Stimulated activated CD4-positive, alpha-beta T cell treated with anti-CD3 and anti-CD28 coated beads, TNF-alpha, amount 100 ng/mL, for 1 hour (primary cell): ENCODE results near the gene CTSV.
"Not testable (repeated sequence)": the region's sequence is repeated elsewhere in the genome, so short reads cannot be mapped to it uniquely, and the experiment has no call there.

Experiments
- DNase-seq, 3 donors: peaks; one replicate each; pipeline ENCODE4 v3.0.0-alpha.2; 2020; ENCODE audit warnings: low read depth in 3 of 3, low spot score in 1 of 3

The CTSV gene

GRCh38 chr9:97045300-97045699 is 6.4 kb upstream of the CTSV start:
- no peak for DNase-seq

GRCh38 chr9:97041898-97042297 is 3.0 kb upstream of the CTSV start:
- no peak for DNase-seq

- no peak for DNase-seq
Measured at GRCh38 chr9:97039514-97039860, 545 bp upstream of the CTSV start.

- not testable (repeated sequence) for DNase-seq
Measured at GRCh38 chr9:97023505-97023904, 15.4 kb downstream of the CTSV start.

- DNase-seq: peak; percentile 34 to 55 (median 45)
Measured at GRCh38 chr9:97013151-97014132, 25.5 kb downstream of the CTSV start.

- not testable (repeated sequence) for DNase-seq
Measured at GRCh38 chr9:97012617-97013016, 26.3 kb downstream of the CTSV start.

- DNase-seq: not testable (repeated sequence)
Measured at GRCh38 chr9:97002195-97002594, 36.7 kb downstream of the CTSV start.

GRCh38 chr9:97001338-97001737 is 37.6 kb downstream of the CTSV start:
- DNase-seq: not testable (repeated sequence)

- not testable (repeated sequence) for DNase-seq
Measured at GRCh38 chr9:97000139-97000787, 38.7 kb downstream of the CTSV start.

- DNase-seq: not testable (repeated sequence)
Measured at GRCh38 chr9:96999733-97000132, 39.2 kb downstream of the CTSV start.

GRCh38 chr9:96997009-96997701 is 41.8 kb downstream of the CTSV start:
- DNase-seq: not testable (repeated sequence)

GRCh38 chr9:96994531-96995016 is 44.4 kb downstream of the CTSV start:
- DNase-seq: not testable (repeated sequence)

- DNase-seq: not testable (repeated sequence)
Measured at GRCh38 chr9:96992303-96992702, 46.6 kb downstream of the CTSV start.

- not testable (repeated sequence) for DNase-seq
Measured at GRCh38 chr9:96989747-96990318, 49.1 kb downstream of the CTSV start.

GRCh38 chr9:96984887-96985286 is 54.1 kb downstream of the CTSV start:
- DNase-seq: not testable (repeated sequence)

- DNase-seq: not testable (repeated sequence)
Measured at GRCh38 chr9:96984139-96984538, 54.8 kb downstream of the CTSV start.

GRCh38 chr9:96983496-96984122 is 55.3 kb downstream of the CTSV start:
- DNase-seq: not testable (repeated sequence)
